C1 segment of cervical spinal cord (tissue), 14 donors: Measurements from ENCODE around the gene OTUD5.

Source experiments
- DNase-seq, 14 donors: peaks; one replicate each; lab custom pipeline; 2025; lab: John Stamatoyannopoulos, UW

The OTUD5 gene

GRCh38 chrX:48911412-48912182 is 45.8 kb downstream of the OTUD5 start, which contains the start of gene SLC35A2:
TSS of gene SLC35A2 (minus strand) at chrX:48911646. CDS start at chrX:48911636, 10 bp downstream.
- DNase-seq, result peak in 13 of 14 donors; percentile 4 to 79 (median 59)

DNA sequence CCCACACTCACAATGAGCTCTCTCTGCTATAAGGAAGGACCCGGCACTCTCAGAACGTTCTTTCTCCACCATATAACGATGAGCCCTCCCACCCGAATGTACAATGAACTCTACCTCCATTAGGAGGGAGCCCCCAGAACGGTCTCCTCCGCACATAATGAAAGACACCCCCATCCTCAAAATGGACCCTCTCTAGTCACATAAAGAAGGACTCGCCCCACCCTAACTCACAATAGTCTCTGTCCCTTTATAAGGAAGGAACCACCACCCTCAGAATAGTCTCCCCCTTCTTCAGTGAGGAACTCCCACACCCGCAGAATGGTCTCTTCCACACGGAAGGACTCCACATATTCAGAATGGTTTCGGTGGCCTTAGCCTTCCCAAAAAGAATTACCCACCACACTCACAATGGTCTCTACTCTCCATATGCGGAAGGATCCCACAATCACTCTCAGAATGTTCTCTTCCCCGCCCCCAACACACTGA is 46.4 kb downstream of the OTUD5 start:
- no peak for DNase-seq

- no peak for DNase-seq
These were observed 47.6 kb downstream of the OTUD5 start for GRCh38 chrX:48909703-48910294.

GRCh38 chrX:48908600-48908999 is 48.8 kb downstream of the OTUD5 start:
- DNase-seq, result no peak

DNA sequence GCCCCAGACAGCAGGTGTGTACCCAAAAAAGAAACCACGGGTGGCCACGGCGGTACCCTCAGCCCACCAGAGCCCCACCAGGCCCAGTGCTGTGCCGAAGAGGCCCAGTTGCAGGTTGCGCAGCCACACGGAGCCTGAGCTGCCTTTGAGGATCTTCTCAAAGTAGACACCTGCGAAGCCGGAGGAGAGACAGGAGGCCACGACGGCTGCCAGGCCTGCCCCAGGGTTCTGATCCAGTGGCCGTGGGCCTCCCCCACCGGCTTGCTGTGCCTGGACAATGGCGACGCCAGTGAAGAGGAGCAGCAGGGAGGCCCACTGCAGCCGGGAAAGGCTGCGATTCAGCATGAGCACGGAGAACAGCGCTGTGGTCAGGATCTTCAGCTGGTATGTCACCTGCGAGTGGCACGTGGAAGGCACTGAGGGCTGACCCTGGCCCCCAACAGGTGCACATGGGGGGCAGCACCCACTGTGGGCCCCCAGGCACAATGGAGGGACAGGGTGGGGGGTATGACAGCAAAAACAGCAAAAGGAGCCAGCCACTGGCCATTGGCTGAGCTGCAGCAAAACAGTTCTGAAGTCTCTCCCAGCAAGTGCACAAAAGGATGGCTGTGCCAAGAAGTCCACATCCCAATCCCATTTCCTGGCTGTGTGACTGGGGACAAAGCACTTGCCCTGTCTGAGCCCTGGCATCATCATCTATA is 52.2 kb downstream of the OTUD5 start:
- DNase-seq, result no peak

DNA sequence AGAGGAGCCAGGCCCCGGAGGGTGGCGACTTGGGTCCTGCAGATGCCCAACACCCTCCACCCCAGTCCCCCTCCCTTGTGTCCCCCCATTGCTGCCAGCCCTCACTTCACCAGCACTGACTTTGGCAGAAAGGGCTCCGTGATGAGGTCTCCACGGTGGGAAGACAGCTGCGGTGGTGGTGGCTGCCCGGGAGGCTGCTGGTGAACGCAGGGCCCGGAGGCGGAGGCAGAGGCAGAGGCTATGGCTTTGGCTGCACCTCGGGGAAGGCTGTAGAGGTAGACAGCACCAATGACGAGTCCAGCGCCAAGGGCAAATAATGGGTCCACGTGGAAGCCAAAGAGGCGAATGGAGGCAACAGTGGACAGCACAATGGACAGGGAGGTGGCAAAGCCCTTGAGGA is 52.8 kb downstream of the OTUD5 start:
- no peak for DNase-seq

DNA sequence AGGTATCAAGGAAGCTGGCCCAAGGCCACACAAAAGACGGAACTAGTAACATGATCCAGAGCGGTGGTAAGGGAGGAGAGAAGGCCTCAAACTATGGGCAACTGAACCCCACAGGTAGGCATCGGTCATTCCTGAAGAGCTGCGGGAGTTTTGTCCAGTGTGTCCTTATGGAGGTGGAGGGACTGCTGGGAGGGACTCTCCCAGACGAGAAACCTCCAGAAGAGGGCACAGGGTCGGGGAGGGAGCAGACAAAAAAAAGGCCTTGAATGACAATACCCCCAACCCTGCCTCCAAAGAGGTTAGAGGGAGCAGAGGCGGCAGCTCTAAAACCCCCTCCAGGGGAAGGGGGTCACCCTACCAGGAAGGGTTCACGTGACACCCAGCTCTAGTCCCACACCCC is 53.2 kb downstream of the OTUD5 start:
- no peak for DNase-seq

- no peak for DNase-seq
These were observed 54.1 kb downstream of the OTUD5 start for GRCh38 chrX:48903290-48903689.

DNA sequence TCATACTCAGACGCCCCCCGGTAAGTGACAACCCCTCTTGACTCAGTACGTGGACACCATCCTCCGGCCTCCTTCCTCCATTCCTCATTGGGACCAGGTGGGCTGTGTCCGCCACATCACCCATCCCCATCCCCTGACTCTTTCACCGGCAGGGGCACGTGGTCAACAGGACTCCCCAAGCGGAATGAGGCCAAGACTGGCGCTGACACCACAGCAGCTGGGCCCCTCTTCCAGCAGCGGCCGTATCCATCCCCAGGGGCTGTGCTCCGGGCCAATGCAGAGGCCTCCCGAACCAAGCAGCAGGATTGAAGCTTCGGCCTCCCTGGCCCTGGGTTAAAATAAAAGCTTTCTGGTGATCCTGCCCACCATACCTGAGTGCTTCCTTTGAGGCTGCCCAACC is 54.6 kb downstream of the OTUD5 start:
- DNase-seq, result no peak

GRCh38 chrX:48902135-48902534 is 55.3 kb downstream of the OTUD5 start:
- no peak for DNase-seq

- DNase-seq, result no peak
These were observed 56.3 kb downstream of the OTUD5 start for GRCh38 chrX:48901069-48901468.

- DNase-seq, result no peak
These were observed 58.4 kb downstream of the OTUD5 start for GRCh38 chrX:48899078-48899410.

- DNase-seq, result peak in 13 of 14 donors; percentile 54 to 94 (median 88)
These were observed 59.6 kb downstream of the OTUD5 start, which contains the start of the genes PQBP1 and TIMM17B for GRCh38 chrX:48897625-48898306. TSS of gene PQBP1 (plus strand) at chrX:48897930. CDS start at chrX:48898510, 580 bp downstream. TSS of gene TIMM17B (minus strand) at chrX:48897768. CDS start at chrX:48897749, 19 bp downstream.

GRCh38 chrX:48897157-48897624 is 60.2 kb downstream of the OTUD5 start:
- peak in 12 of 14 donors; percentile 28 to 74 (median 53) for DNase-seq

DNA sequence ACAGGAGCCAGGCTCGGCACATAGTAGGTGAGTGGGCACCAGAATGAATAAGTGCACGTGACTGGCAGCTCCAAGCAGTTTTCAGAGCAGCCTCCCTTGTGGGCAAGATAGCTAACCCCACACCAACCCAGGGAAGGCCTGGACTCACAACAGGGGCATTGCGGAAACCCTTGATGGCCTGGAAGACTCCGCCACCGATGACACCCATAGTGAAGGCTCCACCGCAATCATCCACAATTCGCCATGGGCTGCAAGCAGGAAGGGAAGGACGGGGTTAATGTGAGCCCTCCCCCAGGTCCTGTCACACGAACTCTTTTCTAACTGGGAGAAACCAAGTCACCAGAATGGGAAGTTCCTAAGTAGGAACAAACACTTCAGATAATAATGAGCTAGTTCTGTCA is 60.8 kb downstream of the OTUD5 start:
- peak in 2 of 14 donors; percentile 8 to 45 for DNase-seq

- DNase-seq, result no peak
These were observed 62.5 kb downstream of the OTUD5 start for GRCh38 chrX:48894891-48895290.

DNA sequence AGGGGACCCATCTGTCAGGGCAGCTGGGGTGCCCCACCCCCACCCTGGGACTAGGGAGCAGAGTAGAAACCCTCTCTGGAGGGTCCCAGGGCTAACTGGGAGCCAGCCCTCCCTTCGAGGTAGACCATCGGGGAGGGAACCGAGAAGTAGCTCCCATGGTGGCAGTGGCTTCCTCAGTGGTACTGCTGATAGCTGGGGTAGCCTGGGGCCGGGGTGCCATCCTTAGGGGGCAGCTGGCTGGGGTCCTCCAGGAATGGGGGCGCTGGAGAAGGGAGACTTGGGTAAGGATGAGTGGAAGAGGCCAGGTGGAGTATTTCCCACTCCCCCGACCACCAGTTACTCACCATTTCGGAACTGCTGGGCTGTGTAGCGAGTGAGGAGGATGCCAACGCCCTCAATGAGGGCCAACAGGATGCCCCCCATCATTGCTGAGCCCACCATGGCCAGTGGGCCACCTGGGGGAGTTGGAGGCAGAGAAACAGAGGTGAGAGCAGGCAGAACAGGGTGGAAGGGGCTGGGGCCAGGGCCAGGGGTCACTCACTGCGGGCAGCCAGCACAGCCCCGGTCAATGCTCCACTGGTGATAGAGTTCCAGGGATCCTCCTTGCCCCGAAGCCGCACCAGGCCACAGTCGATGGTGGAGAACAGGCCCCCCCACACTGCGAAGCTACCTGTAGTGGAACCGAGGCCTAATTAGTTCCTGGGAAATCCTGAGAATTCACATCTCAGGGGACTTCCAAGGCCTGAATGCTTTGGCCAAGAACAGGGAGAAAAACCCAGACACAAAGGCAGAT is 63.7 kb downstream of the OTUD5 start:
- DNase-seq, result no peak

DNA sequence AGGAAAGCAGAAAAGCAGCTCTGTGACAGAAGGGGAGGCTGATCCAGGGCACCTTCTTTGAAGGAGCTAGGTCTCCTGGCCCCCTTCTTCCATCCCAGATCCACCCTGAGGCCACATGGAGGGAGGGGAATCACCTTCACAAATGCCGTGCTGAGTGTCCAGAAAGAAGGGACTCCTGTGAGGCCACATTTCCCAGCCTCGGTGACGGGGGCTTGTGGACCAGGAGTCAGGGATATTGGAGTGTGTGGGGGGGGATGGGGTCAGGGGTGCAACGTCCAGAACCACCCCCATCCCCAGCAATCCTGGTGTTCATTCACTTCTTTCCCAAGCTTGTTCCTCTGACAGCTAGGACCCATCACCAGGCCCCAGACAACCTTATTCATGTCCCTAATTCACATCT is 64.5 kb downstream of the OTUD5 start:
- no peak for DNase-seq

- peak in 13 of 14 donors; percentile 34 to 85 (median 79) for DNase-seq
These were observed 65.8 kb downstream of the OTUD5 start for GRCh38 chrX:48891402-48892288.
